Activated CD8-positive, alpha-beta memory T cell treated with anti-CD3 and anti-CD28 coated beads for 4 hours (primary cell): ENCODE data around the gene ZYG11B.
"Not testable (repeated sequence)": the region's sequence is repeated elsewhere in the genome, so short reads cannot be mapped to it uniquely, and the experiment has no call there.

Source experiments
- DNase-seq, 2 donors: peaks; one replicate each; pipeline ENCODE4 v3.0.0-alpha.2; 2020; ENCODE audit warnings: low read depth in 2 of 2

The ZYG11B gene

DNA sequence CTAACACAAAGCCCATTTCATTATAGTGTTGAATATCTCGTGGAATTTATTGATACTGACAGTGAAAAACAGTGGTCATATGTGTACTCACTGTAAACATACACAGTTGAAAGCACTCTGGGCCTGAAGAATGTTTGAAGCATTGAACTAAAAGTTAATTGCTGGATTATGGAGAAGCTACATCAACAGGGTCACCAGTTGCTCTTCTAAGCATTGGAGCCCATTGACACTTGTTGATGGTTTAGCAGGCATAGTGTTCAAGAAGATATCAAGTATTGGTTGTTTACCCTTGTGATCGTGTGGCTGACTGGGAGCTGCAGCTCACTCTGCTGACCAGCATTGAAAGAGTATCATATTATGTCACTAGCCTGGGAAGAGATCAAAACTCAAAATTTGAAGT lies 126.6 kb downstream of the ZYG11B start:
- DNase-seq = no peak

DNA sequence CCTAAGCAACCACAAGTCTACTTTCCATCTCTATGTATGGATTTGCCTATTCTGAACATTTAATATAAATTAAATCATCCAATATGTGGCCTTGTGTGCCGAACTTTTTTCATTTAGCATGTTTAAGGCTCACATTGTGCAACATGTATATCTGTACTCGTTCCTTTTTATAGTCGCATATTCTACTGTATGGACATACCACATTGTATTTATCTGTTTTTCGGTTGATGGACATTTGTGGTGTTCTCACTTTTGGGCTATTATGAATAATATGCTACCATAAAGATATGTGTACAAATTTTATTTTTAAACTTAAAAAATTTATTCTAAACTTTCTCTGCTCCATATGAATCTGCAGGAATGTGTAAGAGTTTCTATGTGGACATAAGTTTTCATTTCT lies 129.3 kb downstream of the ZYG11B start:
- no peak for DNase-seq

DNA sequence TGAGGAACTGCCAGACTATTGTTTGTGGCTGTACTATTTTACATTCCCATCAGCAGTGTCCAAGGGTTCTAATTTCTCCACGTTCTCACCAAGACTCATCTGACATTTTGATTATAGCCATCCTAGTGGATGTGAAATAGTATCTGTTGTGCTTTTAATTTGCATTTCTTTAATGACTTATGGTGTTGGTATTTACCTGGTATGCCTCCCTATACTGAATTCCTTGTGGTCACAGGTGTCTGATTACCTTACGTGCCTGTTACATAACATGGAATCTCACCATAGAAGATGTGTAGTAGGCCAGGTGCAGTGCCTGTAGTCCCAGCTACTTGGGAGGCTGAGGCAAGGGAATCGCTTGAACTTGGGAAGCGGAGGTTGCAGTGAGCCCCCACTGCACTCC lies 129.8 kb downstream of the ZYG11B start:
- no peak for DNase-seq

- DNase-seq = no peak
Measured at GRCh38 chr1:52857443-52857842, 131.2 kb downstream of the ZYG11B start.

DNA sequence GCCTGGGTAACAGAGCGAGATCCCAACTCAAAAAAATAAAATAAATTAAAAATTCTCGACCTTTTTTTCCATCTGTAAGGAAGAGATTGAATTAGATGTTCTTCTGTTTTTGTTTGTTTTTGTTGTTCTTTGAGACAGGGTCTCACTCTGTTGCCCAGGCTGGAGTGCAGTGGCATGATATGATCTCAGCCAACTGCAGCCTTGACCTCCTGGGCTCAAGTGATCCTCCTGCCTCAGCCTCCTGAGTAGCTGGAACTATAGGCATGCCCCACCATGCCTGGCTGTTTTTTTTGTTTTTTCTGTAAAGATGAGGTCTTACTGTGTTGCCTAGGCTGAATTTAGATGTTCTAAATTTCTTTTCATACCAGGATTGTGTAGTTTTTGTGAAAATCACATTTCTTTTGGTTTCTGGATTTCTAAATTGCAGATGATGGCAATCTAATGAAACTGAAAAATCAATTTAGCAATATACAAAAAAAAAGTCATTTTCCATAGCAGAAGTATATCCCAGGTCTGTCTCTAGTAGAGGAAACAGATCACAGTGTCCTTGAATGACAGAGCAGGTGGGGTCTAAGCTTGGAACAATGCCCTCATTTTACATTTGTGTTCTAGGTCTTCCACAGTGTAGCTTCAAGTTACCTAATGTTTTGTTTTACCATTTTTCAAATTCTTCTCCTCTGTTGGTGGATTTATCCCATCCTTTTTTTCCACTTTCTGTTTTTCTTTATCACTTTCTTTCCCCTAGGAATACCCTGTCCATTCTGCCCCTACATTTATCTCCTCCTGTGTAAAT lies 136.6 kb downstream of the ZYG11B start:
- no peak for DNase-seq

GRCh38 chr1:52867087-52867863 lies 141.0 kb downstream of the ZYG11B start:
- no peak for DNase-seq

DNA sequence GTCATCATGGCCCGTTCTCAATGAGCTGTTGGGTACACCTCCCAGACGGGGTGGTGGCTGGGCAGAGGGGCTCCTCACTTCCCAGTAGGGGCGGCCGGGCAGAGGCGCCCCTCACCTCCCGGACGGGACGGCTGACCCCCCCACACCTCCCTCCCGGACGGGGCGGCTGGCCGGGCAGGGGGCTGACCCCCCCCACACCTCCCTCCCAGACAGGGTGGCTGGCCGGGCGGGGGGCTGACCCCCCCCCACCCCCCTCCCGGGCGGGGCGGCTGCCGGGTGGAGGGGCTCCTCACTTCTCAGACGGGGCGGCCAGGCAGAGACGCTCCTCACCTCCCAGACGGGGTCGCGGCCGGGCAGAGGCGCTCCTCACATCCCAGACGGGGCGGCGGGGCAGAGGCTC lies 143.5 kb downstream of the ZYG11B start:
- not testable (repeated sequence) for DNase-seq

- no peak for DNase-seq
Measured at GRCh38 chr1:52876843-52877242, 150.6 kb downstream of the ZYG11B start.
